ENCODE measurements around the gene TMEM184B.

DNA sequence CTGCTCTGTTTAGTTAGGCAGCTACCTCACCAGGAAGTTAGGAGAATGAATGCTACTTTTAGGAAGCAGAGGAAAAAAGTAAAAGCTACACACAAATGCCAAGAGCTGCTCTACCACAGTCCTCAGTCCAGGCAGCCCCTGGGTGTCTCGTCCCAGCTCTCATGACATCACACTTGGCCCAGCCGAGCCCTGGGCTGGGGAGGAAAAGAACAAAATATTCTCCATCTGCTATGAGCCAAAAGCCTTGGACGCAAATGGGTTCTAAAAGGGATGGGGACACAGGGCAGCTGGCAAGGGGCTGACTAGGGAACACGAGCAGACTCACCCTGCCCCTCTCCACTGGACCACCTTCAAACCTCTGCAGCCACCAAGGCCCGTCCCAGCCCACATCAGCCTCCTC lies 26.1 kb downstream of the TMEM184B start:
- TF ChIP-seq EZH2 (IDR thresholded peaks at IDR 0.05; ENCODE audit: low read depth) = no peak
- TF ChIP-seq, protein P1, sequence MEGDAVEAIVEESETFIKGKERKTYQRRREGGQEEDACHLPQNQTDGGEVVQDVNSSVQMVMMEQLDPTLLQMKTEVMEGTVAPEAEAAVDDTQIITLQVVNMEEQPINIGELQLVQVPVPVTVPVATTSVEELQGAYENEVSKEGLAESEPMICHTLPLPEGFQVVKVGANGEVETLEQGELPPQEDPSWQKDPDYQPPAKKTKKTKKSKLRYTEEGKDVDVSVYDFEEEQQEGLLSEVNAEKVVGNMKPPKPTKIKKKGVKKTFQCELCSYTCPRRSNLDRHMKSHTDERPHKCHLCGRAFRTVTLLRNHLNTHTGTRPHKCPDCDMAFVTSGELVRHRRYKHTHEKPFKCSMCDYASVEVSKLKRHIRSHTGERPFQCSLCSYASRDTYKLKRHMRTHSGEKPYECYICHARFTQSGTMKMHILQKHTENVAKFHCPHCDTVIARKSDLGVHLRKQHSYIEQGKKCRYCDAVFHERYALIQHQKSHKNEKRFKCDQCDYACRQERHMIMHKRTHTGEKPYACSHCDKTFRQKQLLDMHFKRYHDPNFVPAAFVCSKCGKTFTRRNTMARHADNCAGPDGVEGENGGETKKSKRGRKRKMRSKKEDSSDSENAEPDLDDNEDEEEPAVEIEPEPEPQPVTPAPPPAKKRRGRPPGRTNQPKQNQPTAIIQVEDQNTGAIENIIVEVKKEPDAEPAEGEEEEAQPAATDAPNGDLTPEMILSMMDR (conservative IDR thresholded peaks at IDR 0.05) = no peak

Data from PC-9 (cell line).